HCT116 (cell line): ENCODE data around the gene EDNRA. TPM values are rescaled to one million over a fixed set of nuclear protein-coding genes. Genes with fewer than 3 reads are reported as not detected.

ENCODE experiments used
- ATAC-seq: fragments of 200-7000 bp; cut with Tn5 transposase; 2 replicates; pipeline ENCODE4 v1.9.1; 2020; ENCODE audit warnings: mild to moderate bottlenecking, moderate library complexity
- BruUV-seq: library from RNA; stranded (reverse); fragments of 400-500 nt; replicated peaks from 2 replicates; lab custom pipeline; 2021; lab: Mats Ljungman, UMichigan
- CTCF ChIA-PET: fragments of 300-600 bp; sonication (Branson Sonifier 250); formaldehyde crosslinking; loops from one replicate; lab custom pipeline; 2021; ENCODE audit warnings: antibody characterized with exemption; lab: Charles Lee
- POLR2A ChIA-PET: fragments of 300-600, 350-600 bp; sonication (Branson Sonifier 250); formaldehyde crosslinking; loops from one replicate; lab custom pipeline; 2021; ENCODE audit warnings: antibody characterized with exemption; lab: Charles Lee
- RAD21 ChIA-PET, 2 experiments: fragments of 300-600 bp; sonication (Branson Sonifier 250); formaldehyde crosslinking; loops; one replicate each; lab custom pipeline; 2023; ENCODE audit warnings: low total read pairs in 2 of 2; ENCODE audit not compliant: uncharacterized antibody in 2 of 2, unreplicated experiment in 2 of 2, low non-redundant PET in 1 of 2; lab: Charles Lee
- DNase-seq: peaks from one replicate; pipeline ENCODE4 v3.0.0-alpha.2; 2010; ENCODE audit warnings: low read depth, low spot score
- H2AFZ ChIP-seq: fragments of 200-600 bp; shearing (Covaris generic), sonication (generic); 2 replicates; pipeline ENCODE4 v1.6.1; 2017; ENCODE audit warnings: low read depth, mixed run types, mixed read lengths, antibody characterized with exemption, low read length; ENCODE audit not compliant: poor library complexity, severe bottlenecking
- H3K27ac ChIP-seq: 2 replicates; pipeline ENCODE4 v1.5.1; 2012; ENCODE audit warnings: low read depth, low read length
- H3K27me3 ChIP-seq: fragments of 200-600 bp; sonication (generic); 2 replicates; pipeline ENCODE4 v1.6.1; 2016; ENCODE audit warnings: mixed run types, low read length, mixed read lengths; ENCODE audit not compliant: insufficient read depth
- H3K36me3 ChIP-seq, 2 experiments: fragments of 200-500 bp in 1 of 2; fragments of 200-600 bp in 1 of 2; sonication (Bioruptor generic) in 1 of 2; sonication (generic) in 1 of 2; 2 replicates each; pipeline versions ENCODE4 v1.5.1 to v1.6.1; 2014 to 2016; ENCODE audit warnings: low read length in 2 of 2, inconsistent platforms in 1 of 2, mixed read lengths in 1 of 2, mixed run types in 1 of 2; ENCODE audit not compliant: insufficient read depth in 2 of 2, control insufficient read depth in 1 of 2
- H3K4me1 ChIP-seq, 2 experiments: fragments of 200-600 bp in 1 of 2; sonication (generic) in 1 of 2; 2 replicates each; pipeline versions ENCODE4 v1.5.1 to v1.6.1; 2012 to 2017; ENCODE audit warnings: low read length in 2 of 2, inconsistent platforms in 1 of 2, mild to moderate bottlenecking in 1 of 2, mixed read lengths in 1 of 2, mixed run types in 1 of 2, moderate library complexity in 1 of 2; ENCODE audit not compliant: insufficient read depth in 2 of 2, control insufficient read depth in 1 of 2
- H3K4me2 ChIP-seq: fragments of 200-600 bp; sonication (generic); 2 replicates; pipeline ENCODE4 v1.6.1; 2017; ENCODE audit warnings: mixed run types, low read length, mixed read lengths
- H3K4me3 ChIP-seq, 2 experiments: fragments of 200-600 bp in 1 of 2; sonication (generic) in 1 of 2; replicated peaks in 1 of 2; 2 replicates each; pipeline ENCODE4 v1.5.1; 2011 to 2016; ENCODE audit warnings: low read length in 2 of 2, control low read depth in 1 of 2, low read depth in 1 of 2, mild to moderate bottlenecking in 1 of 2, mixed read lengths in 1 of 2, mixed run types in 1 of 2
- H3K79me2 ChIP-seq: fragments of 200-600 bp; sonication (generic); 2 replicates; pipeline ENCODE4 v1.6.1; 2017; ENCODE audit warnings: mild to moderate bottlenecking, mixed run types, low read length, moderate library complexity, mixed read lengths; ENCODE audit not compliant: insufficient read depth
- H3K9ac ChIP-seq: fragments of 200-600 bp; sonication (generic); 2 replicates; pipeline ENCODE4 v1.6.1; 2016; ENCODE audit warnings: low read length, mixed read lengths
- H3K9me2 ChIP-seq: fragments of 200-600 bp; sonication (generic), shearing (Covaris generic); 2 replicates; pipeline ENCODE4 v1.6.1; 2017; ENCODE audit warnings: mixed run types, mild to moderate bottlenecking, moderate library complexity; ENCODE audit not compliant: insufficient read depth
- H3K9me3 ChIP-seq, 2 experiments: fragments of 200-500 bp in 1 of 2; fragments of 200-600 bp in 1 of 2; sonication (Bioruptor generic) in 1 of 2; sonication (generic) in 1 of 2; 2 replicates each; pipeline ENCODE4 v1.6.1; 2014 to 2017; ENCODE audit warnings: low read length in 2 of 2, mixed read lengths in 2 of 2, inconsistent platforms in 1 of 2, low read depth in 1 of 2, mild to moderate bottlenecking in 1 of 2, mixed run types in 1 of 2, moderate library complexity in 1 of 2; ENCODE audit not compliant: control insufficient read depth in 1 of 2, insufficient read depth in 1 of 2
- H4K20me1 ChIP-seq: fragments of 200-600 bp; sonication (generic), shearing (Covaris generic); 2 replicates; pipeline ENCODE4 v1.6.1; 2017; ENCODE audit warnings: mixed run types, mild to moderate bottlenecking, moderate library complexity; ENCODE audit not compliant: insufficient read depth
- EZH2 ChIP-seq: fragments of 200-600 bp; sonication (generic); IDR thresholded peaks from 2 replicates; pipeline ENCODE4 v1.6.1; 2017; ENCODE audit warnings: antibody characterized with exemption, mixed run types
- FOSL1 ChIP-seq: IDR thresholded peaks from 2 replicates; pipeline ENCODE4 v1.6.1; 2012; ENCODE audit warnings: low read depth
- TCF7L2 ChIP-seq: IDR thresholded peaks from 2 replicates; pipeline ENCODE4 v1.7.0; 2011; ENCODE audit warnings: borderline replicate concordance, inconsistent platforms; ENCODE audit not compliant: insufficient read depth, insufficient read length; ENCODE audit errors: extremely low read depth
- intact Hi-C: fragments of 100-400 bp; cut with micrococcal nuclease; formaldehyde crosslinking; loops from 2 replicates; pipeline ENCODE4 v1.10.0; 2022
- total RNA-seq: library from RNA; stranded (reverse); gene quantifications from one replicate; pipeline ENCODE4 v1.2.1, GENCODE V29; 2021; ENCODE audit not compliant: unreplicated experiment
- TF ChIP-seq, protein P1 (sequence below): IDR thresholded peaks from 2 replicates; pipeline ENCODE4 v1.6.1; 2011; ENCODE audit warnings: mild to moderate bottlenecking, low read length, moderate library complexity; ENCODE audit not compliant: insufficient replicate concordance; ENCODE audit errors: extremely low read depth
- TF ChIP-seq, protein P2 (sequence below): IDR thresholded peaks from 2 replicates; pipeline ENCODE4 v1.6.1; 2012
- TF ChIP-seq, protein P3 (sequence below), 3 experiments: fragments of 200-600 bp in 1 of 3; sonication (generic) in 1 of 3; IDR thresholded peaks in 2 of 3; conservative IDR thresholded peaks in 1 of 3; 2 replicates each; pipeline ENCODE4 v1.5.1; 2012 to 2017; ENCODE audit warnings: low read depth in 2 of 3, low read length in 2 of 3, antibody characterized with exemption in 1 of 3, borderline replicate concordance in 1 of 3, control low read depth in 1 of 3, mild to moderate bottlenecking in 1 of 3, mixed read lengths in 1 of 3, mixed run types in 1 of 3, moderate library complexity in 1 of 3; ENCODE audit not compliant: insufficient read depth in 1 of 3

EDNRA gene
- total RNA-seq, 1 experiment from 2014 or later: 2.0 TPM

DNA sequence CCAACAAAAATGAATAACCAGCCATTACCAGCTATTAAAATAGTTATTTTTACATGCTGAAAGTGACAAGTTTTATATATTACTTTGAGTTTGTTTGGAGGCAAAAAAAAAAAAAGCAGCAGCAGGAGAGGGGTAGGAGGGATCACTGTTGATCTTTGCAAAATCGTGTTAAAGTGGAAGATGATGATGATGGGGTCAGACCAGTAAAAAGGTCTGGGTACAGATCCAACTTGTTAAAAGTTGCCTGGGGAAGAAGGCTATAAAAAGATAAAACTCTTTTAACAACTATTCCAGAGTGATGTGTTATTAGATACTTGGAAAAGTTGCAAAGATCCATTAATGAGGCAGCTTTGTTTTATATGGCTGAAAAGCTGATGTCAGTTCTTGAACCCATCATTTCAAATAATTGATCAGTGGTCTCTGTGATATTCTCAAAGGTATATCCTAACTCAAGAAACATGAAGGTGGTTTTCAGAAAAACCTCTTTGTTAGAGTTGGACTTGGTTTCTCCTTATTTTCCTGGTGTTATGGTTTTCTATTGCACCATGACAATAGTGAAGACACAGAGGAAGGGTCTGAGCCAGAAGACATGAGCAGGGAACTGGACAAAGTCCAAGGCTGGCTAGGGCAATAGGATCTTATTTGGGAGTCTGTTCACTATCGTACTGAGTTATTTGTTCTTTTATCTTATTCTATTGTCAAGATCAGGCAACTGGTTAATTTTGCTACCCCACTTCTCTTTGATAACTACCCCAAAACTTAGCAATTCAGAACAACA is 44.8 kb downstream of the EDNRA start:
- no peak overlapping the region for H2AFZ ChIP-seq
- intact Hi-C loops: no loop called here
- POLR2A ChIA-PET: no interaction called here
- no peak overlapping the region for H3K9ac ChIP-seq
- no TSS peak for BruUV-seq
- H3K27me3 ChIP-seq: no peaks in the 10 kb centered on the region
- TF ChIP-seq, protein P1, sequence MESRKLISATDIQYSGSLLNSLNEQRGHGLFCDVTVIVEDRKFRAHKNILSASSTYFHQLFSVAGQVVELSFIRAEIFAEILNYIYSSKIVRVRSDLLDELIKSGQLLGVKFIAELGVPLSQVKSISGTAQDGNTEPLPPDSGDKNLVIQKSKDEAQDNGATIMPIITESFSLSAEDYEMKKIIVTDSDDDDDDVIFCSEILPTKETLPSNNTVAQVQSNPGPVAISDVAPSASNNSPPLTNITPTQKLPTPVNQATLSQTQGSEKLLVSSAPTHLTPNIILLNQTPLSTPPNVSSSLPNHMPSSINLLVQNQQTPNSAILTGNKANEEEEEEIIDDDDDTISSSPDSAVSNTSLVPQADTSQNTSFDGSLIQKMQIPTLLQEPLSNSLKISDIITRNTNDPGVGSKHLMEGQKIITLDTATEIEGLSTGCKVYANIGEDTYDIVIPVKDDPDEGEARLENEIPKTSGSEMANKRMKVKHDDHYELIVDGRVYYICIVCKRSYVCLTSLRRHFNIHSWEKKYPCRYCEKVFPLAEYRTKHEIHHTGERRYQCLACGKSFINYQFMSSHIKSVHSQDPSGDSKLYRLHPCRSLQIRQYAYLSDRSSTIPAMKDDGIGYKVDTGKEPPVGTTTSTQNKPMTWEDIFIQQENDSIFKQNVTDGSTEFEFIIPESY: no peak
- TF ChIP-seq EZH2 (no peak), FOSL1 (no peak), TCF7L2 (no peak)
- TF ChIP-seq, protein P2, sequence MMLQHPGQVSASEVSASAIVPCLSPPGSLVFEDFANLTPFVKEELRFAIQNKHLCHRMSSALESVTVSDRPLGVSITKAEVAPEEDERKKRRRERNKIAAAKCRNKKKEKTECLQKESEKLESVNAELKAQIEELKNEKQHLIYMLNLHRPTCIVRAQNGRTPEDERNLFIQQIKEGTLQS: no peak
- TF ChIP-seq, protein P3, sequence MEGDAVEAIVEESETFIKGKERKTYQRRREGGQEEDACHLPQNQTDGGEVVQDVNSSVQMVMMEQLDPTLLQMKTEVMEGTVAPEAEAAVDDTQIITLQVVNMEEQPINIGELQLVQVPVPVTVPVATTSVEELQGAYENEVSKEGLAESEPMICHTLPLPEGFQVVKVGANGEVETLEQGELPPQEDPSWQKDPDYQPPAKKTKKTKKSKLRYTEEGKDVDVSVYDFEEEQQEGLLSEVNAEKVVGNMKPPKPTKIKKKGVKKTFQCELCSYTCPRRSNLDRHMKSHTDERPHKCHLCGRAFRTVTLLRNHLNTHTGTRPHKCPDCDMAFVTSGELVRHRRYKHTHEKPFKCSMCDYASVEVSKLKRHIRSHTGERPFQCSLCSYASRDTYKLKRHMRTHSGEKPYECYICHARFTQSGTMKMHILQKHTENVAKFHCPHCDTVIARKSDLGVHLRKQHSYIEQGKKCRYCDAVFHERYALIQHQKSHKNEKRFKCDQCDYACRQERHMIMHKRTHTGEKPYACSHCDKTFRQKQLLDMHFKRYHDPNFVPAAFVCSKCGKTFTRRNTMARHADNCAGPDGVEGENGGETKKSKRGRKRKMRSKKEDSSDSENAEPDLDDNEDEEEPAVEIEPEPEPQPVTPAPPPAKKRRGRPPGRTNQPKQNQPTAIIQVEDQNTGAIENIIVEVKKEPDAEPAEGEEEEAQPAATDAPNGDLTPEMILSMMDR (IDR thresholded peaks at IDR 0.05 in 2 of 3, conservative IDR thresholded peaks at IDR 0.05 in 1 of 3; ENCODE audit: borderline replicate concordance in 1 of 3, insufficient read depth in 1 of 3, low read depth in 2 of 3, low read length in 2 of 3): no peak
- ATAC-seq (no peak), DNase-seq (no peak)
- H3K9me2 ChIP-seq: no peaks in the 10 kb centered on the region
- no peak overlapping the region for H3K27ac ChIP-seq
- H3K4me2 ChIP-seq: no peak overlapping the region
- H3K4me3 ChIP-seq: no peak overlapping the region
- no peaks in the 10 kb centered on the region for H3K79me2 ChIP-seq
- no peaks in the 10 kb centered on the region for H4K20me1 ChIP-seq
- CTCF ChIA-PET: interaction anchor here (0.5 to 0.8 kb wide), 2 partner anchors 10 to 64 kb away, joined by 3 to 5 read pairs; no protein-coding TSS in a partner anchor
- no peaks in the 10 kb centered on the region for H3K4me1 ChIP-seq
- RAD21 ChIA-PET: no interaction called here
- H3K36me3 ChIP-seq: no peaks in the 10 kb centered on the region
- no peaks in the 10 kb centered on the region for H3K9me3 ChIP-seq
